HepG2 (cell line): ENCODE measurements around the gene ANXA2. TPM values are rescaled to one million over a fixed set of nuclear protein-coding genes. Genes with fewer than 3 reads are reported as not detected.

Experiments used
- ATAC-seq: fragments of 200-7000 bp; cut with Tn5 transposase; 3 replicates; pipeline ENCODE4 v1.9.1; 2020; ENCODE audit warnings: mild to moderate bottlenecking, moderate library complexity
- BruUV-seq: library from RNA; stranded (reverse); fragments of 400-500 nt; replicated peaks from 2 replicates; lab custom pipeline; 2021; lab: Mats Ljungman, UMichigan
- CTCF ChIA-PET: fragments of 300-600 bp; formaldehyde crosslinking; extraction: SDS; loops from one replicate; lab custom pipeline; 2021; ENCODE audit warnings: low total read pairs, inconsistent platforms, low intra/inter-chr PET ratio; lab: Yijun Ruan, JAX
- POLR2A ChIA-PET: fragments of 350-600 bp; sonication (Branson Sonifier 250); formaldehyde crosslinking; loops from one replicate; lab custom pipeline; 2020; ENCODE audit warnings: antibody characterized with exemption, inconsistent platforms; lab: Yijun Ruan, JAX
- DNase-seq: peaks from one replicate; pipeline ENCODE4 v3.0.0-alpha.2; 2015; ENCODE audit warnings: low spot score
- FAIRE-seq: peaks from 3 replicates; lab custom pipeline; 2011; peaks lifted over from hg19 to GRCh38; lab: Jason Lieb, UNC
- H2AFZ ChIP-seq: one replicate; pipeline ENCODE4 v1.6.1; 2011; ENCODE audit warnings: low read length, inconsistent platforms
- H3K27ac ChIP-seq: fragments of 300-600 bp; 3 replicates; pipeline ENCODE4 v1.8.0; 2011; ENCODE audit warnings: mixed run types, mild to moderate bottlenecking, mixed read lengths, low read length, inconsistent platforms; ENCODE audit not compliant: insufficient read depth; ENCODE audit errors: extremely low read length
- H3K27me3 ChIP-seq, 2 experiments: fragments of 200-600 bp in 1 of 2; 2 replicates in 1 of 2; 3 replicates in 1 of 2; pipeline versions ENCODE4 v1.6.0 to v1.8.0; 2011; ENCODE audit warnings: low read length in 2 of 2, mild to moderate bottlenecking in 2 of 2, moderate library complexity in 2 of 2, inconsistent platforms in 1 of 2; ENCODE audit not compliant: insufficient read depth in 2 of 2, control insufficient read depth in 1 of 2
- H3K36me3 ChIP-seq, 2 experiments: fragments of 200-600 bp in 1 of 2; replicated peaks in 1 of 2; 2 replicates in 1 of 2; 3 replicates in 1 of 2; pipeline versions ENCODE4 v1.5.1 to v1.8.0; 2011; ENCODE audit warnings: low read length in 2 of 2, inconsistent platforms in 1 of 2; ENCODE audit not compliant: insufficient read depth in 2 of 2, control insufficient read depth in 1 of 2
- H3K4me1 ChIP-seq: 2 replicates; pipeline ENCODE4 v1.5.1; 2012; ENCODE audit warnings: low read length, inconsistent platforms; ENCODE audit not compliant: insufficient read depth
- H3K4me2 ChIP-seq: 2 replicates; pipeline ENCODE4 v1.6.0; 2011; ENCODE audit warnings: low read depth, low read length, inconsistent platforms
- H3K4me3 ChIP-seq, 3 experiments: fragments of 200-600 bp in 1 of 3; sonication (generic), shearing (Covaris generic) in 1 of 3; replicated peaks in 1 of 3; 2 replicates each; pipeline ENCODE4 v1.5.1; 2011 to 2016; ENCODE audit warnings: low read length in 3 of 3, inconsistent platforms in 2 of 3, low read depth in 2 of 3, mild to moderate bottlenecking in 2 of 3, control low read depth in 1 of 3, mixed read lengths in 1 of 3; ENCODE audit not compliant: insufficient read depth in 1 of 3
- H3K79me2 ChIP-seq: one replicate; pipeline ENCODE4 v1.6.1; 2011; ENCODE audit warnings: low read length, inconsistent platforms; ENCODE audit not compliant: insufficient read depth
- H3K9ac ChIP-seq: 2 replicates; pipeline ENCODE4 v1.6.0; 2011; ENCODE audit warnings: mild to moderate bottlenecking, low read depth, low read length, inconsistent platforms; ENCODE audit not compliant: insufficient read depth
- H3K9me3 ChIP-seq: 2 replicates; pipeline ENCODE4 v1.5.1; 2012; ENCODE audit warnings: mild to moderate bottlenecking, low read length
- H4K20me1 ChIP-seq: 2 replicates; pipeline ENCODE4 v1.6.0; 2011; ENCODE audit warnings: inconsistent platforms, mild to moderate bottlenecking, low read length, moderate library complexity; ENCODE audit not compliant: insufficient read depth
- CEBPG ChIP-seq: IDR thresholded peaks from 2 replicates; pipeline ENCODE4 v1.6.1; 2016
- FOXA3 ChIP-seq: IDR thresholded peaks from 2 replicates; pipeline ENCODE4 v1.6.1; 2016; ENCODE audit warnings: missing genetic modification reagents, missing compliant biosample characterization
- GTF2F1 ChIP-seq: fragments of 150-350 bp; IDR thresholded peaks from 2 replicates; pipeline ENCODE4 v1.6.1; 2014; ENCODE audit warnings: low read length
- IRX3 ChIP-seq: sonication (generic); formaldehyde crosslinking; IDR thresholded peaks from 2 replicates; pipeline ENCODE4 v1.8.1; 2023; ENCODE audit warnings: mild to moderate bottlenecking, low read depth, missing genetic modification reagents, borderline replicate concordance
- NR2C2 ChIP-seq: sonication (generic); formaldehyde crosslinking; IDR thresholded peaks from 2 replicates; pipeline ENCODE4 v1.4.0; 2020; ENCODE audit warnings: missing genetic modification reagents, mild to moderate bottlenecking, moderate library complexity, borderline replicate concordance
- NR2F6 ChIP-seq, 2 experiments: IDR thresholded peaks; 2 replicates each; pipeline ENCODE4 v1.6.1; 2016; ENCODE audit warnings: antibody characterized with exemption in 1 of 2, mild to moderate bottlenecking in 1 of 2
- RBM22 ChIP-seq: fragments of 200-400 bp; formaldehyde crosslinking; optimal IDR thresholded peaks from 2 replicates; pipeline ENCODE3; 2017; ENCODE audit warnings: mild to moderate bottlenecking, low read length, moderate library complexity
- ZNF260 ChIP-seq: sonication (generic); formaldehyde crosslinking; IDR thresholded peaks from 2 replicates; pipeline ENCODE4 v1.4.0; 2020; ENCODE audit warnings: missing genetic modification reagents, low read depth, mild to moderate bottlenecking, borderline replicate concordance
- ZNF33B ChIP-seq: sonication (generic); formaldehyde crosslinking; IDR thresholded peaks from 2 replicates; pipeline ENCODE4 v1.5.1; 2020; ENCODE audit warnings: mild to moderate bottlenecking, missing genetic modification reagents
- ZNF569 ChIP-seq: sonication (generic); formaldehyde crosslinking; IDR thresholded peaks from 2 replicates; pipeline ENCODE4 v1.5.0; 2020; ENCODE audit warnings: mild to moderate bottlenecking, missing genetic modification reagents, moderate library complexity, borderline replicate concordance
- ZSCAN9 ChIP-seq: IDR thresholded peaks from 2 replicates; pipeline ENCODE4 v1.6.1; 2016; ENCODE audit warnings: borderline replicate concordance
- WGBS: methylation state at CpG from one replicate; pipeline ENCODE4 v1.1.6; 2017; ENCODE audit warnings: low lambda C conversion rate; 5-methylcytosine and 5-hydroxymethylcytosine counted together
- in situ Hi-C: cut with HindIII; loops from 2 replicates; pipeline ENCODE4 v1.10.0; 2017; ENCODE audit warnings: low pct_unique_long_range_greater_than_20kb; ENCODE audit not compliant: extremely low pct_ligation_motif_present
- intact Hi-C: fragments of 100-400 bp; cut with micrococcal nuclease; formaldehyde crosslinking; loops from one replicate; pipeline ENCODE4 v1.10.0; 2022; ENCODE audit not compliant: unreplicated experiment
- polyA plus RNA-seq, 8 experiments: library from polyadenylated mRNA; depleted of rRNA in 3 of 8; stranded (reverse) in 7 of 8; unstranded in 1 of 8; fragments of >200 nt; fragmentation: Illumina TruSeq in 4 of 8; extraction: Trizol in 4 of 8; gene quantifications; 2 replicates each; pipeline versions ENCODE4 v1.2.1 to v1.2.3, GENCODE V29; 2011 to 2016; ENCODE audit warnings: low read depth in 4 of 8, missing spikeins in 1 of 8, mixed read lengths in 1 of 8; ENCODE audit not compliant: insufficient read depth in 1 of 8
- total RNA-seq, 5 experiments: library from RNA; depleted of rRNA; stranded (reverse); fragments of >200 nt; fragmentation: Illumina TruSeq; extraction: Trizol; gene quantifications; 2 replicates each; pipeline ENCODE4 v1.2.3, GENCODE V29; 2016; ENCODE audit warnings: low read depth in 1 of 5
- TF ChIP-seq, protein P1 (sequence below): sonication (generic); formaldehyde crosslinking; IDR thresholded peaks from 2 replicates; pipeline ENCODE4 v1.8.0; 2022; ENCODE audit warnings: mild to moderate bottlenecking, missing genetic modification reagents
- TF ChIP-seq, protein P2 (sequence below): sonication (generic); formaldehyde crosslinking; IDR thresholded peaks from 2 replicates; pipeline ENCODE4 v1.8.0; 2022; ENCODE audit warnings: missing genetic modification reagents, mild to moderate bottlenecking, inconsistent platforms, borderline replicate concordance

ANXA2 gene
- total and polyA plus RNA-seq, 2 of the 13 experiments (the other 11 are each of a cell fraction or from before 2014, with no cell fraction given), result 196 to 613 TPM

DNA sequence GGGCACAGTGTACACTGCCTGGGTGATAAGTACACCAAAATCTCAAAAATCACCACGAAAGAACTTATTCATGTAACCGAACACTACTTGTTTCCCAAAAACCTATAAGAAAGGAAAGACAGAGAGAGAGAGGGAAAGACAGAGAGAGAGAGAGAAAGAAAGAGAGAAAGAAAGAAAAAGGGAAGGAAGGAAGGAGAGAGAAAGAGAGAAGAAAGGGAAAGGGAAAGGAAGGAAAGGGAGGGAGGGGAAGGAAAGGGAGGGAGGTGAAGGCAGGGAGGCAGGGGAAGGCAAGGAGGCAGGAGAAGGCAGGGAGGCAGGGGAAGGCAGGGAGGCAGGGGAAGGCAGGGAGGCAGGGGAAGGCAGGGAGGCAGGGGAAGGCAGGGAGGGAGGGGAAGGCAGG, 48.2 kb downstream of the ANXA2 start:
- H3K27ac ChIP-seq, result no peak overlapping the region
- intact Hi-C loops (no loop called here), in situ Hi-C loops (no loop called here)

More for the DNA sequence above, 48.2 kb downstream of the ANXA2 start:
- WGBS, result 100% methylated on average over 2 of the region's 2 CpGs
- H4K20me1 ChIP-seq, result no peaks in the 10 kb centered on the region
- no peaks in the 10 kb centered on the region for H3K9me3 ChIP-seq
- no peaks in the 10 kb centered on the region for H3K4me1 ChIP-seq
- TF ChIP-seq RBM22 (no peak), ZSCAN9 (CRISPR knock-in tag) (no peak), ZNF260 (no peak), FOXA3 (CRISPR knock-in tag) (no peak), GTF2F1 (no peak), CEBPG (CRISPR knock-in tag) (no peak), NR2F6 (IDR thresholded peaks at IDR 0.05) (no peak), NR2F6 (CRISPR knock-in tag; IDR thresholded peaks at IDR 0.05) (no peak), ZNF33B (CRISPR knock-in tag) (no peak), NR2C2 (CRISPR knock-in tag) (no peak), ZNF569 (CRISPR knock-in tag) (no peak), IRX3 (CRISPR knock-in tag) (no peak)
- TF ChIP-seq, protein P1, sequence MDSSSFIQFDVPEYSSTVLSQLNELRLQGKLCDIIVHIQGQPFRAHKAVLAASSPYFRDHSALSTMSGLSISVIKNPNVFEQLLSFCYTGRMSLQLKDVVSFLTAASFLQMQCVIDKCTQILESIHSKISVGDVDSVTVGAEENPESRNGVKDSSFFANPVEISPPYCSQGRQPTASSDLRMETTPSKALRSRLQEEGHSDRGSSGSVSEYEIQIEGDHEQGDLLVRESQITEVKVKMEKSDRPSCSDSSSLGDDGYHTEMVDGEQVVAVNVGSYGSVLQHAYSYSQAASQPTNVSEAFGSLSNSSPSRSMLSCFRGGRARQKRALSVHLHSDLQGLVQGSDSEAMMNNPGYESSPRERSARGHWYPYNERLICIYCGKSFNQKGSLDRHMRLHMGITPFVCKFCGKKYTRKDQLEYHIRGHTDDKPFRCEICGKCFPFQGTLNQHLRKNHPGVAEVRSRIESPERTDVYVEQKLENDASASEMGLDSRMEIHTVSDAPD (CRISPR knock-in tag), result no peak
- TF ChIP-seq, protein P2, sequence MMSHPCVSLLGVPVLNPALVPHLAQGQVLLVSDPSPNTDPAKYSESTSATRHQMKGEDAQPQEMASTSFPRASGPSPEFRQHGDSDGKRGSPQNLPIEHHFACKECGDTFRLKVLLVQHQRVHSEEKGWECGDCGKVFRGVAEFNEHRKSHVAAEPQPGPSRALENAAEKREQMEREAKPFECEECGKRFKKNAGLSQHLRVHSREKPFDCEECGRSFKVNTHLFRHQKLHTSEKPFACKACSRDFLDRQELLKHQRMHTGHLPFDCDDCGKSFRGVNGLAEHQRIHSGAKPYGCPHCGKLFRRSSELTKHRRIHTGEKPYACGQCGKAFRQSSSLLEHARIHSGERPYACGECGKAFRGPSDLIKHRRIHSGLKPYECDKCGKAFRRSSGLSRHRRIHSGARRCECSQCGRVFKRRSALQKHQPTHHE (CRISPR knock-in tag), result no peak
- ChIA-PET CTCF (no interaction called here), POLR2A (no interaction called here)
- no peak overlapping the region for H3K9ac ChIP-seq
- no TSS peak for BruUV-seq
- no peak for ATAC-seq
- peaks cover 39 to 65% of the 10 kb centered on the region in 2 experiments for H3K36me3 ChIP-seq
- H3K79me2 ChIP-seq, result no peaks in the 10 kb centered on the region
- no peaks in the 10 kb centered on the region for H3K27me3 ChIP-seq
- no peak overlapping the region for H3K4me2 ChIP-seq
- H2AFZ ChIP-seq, result no peak overlapping the region
- FAIRE-seq, result no peak
- no peak for DNase-seq
- H3K4me3 ChIP-seq, result no peak overlapping the region
